ENCODE data around the gene RTL10.

Gene RTL10

GRCh38 chr22:19862619-19863246 lies 8.1 kb upstream of the RTL10 start:
- no peak for DNase-seq (ENCODE audit: low read depth in 2 of 2)

- DNase-seq (ENCODE audit: low read depth in 2 of 2) = no peak
Measured at GRCh38 chr22:19859861-19860510, 5.3 kb upstream of the RTL10 start.

- DNase-seq (ENCODE audit: low read depth in 2 of 2) = no peak
Measured at GRCh38 chr22:19857382-19857781, 2.7 kb upstream of the RTL10 start.

GRCh38 chr22:19855504-19856409 lies 1.1 kb upstream of the RTL10 start:
- peak; percentile 66 to 74 for DNase-seq (ENCODE audit: low read depth in 2 of 2)

GRCh38 chr22:19853879-19854777 lies 546 bp downstream of the RTL10 start:
- no peak for DNase-seq (ENCODE audit: low read depth in 2 of 2)

GRCh38 chr22:19853058-19853878 lies 1.4 kb downstream of the RTL10 start:
- DNase-seq (ENCODE audit: low read depth in 2 of 2) = no peak

DNA sequence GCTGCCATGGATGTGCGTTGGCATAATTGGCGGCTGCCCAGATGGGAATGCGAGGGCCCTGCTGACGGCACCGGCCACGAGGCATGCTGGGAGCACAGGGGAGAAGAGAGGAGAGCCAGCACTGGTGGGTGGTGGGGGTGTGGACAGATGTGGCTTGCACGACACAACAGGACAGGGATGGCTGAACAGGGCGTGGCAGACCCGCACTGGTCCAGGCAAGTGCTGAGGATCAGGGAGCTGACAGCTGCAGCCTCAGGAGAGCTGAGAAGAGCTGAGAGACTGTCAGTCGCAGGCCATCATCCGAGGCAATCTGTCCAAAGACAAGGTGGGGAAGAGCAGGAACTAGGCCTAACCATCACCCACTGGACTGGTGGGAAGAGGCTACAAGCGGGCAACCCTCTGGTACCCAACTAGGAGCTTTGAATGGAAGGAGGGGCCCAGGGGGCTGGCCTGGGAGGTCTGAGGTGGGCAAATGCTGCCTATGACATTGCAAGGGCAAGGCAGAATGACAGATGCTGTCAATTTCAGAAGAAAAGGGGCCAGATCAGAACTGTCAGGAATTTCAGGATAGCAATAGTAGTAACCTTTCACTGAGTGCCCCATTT lies 2.4 kb downstream of the RTL10 start:
- no peak for DNase-seq (ENCODE audit: low read depth in 2 of 2)

- DNase-seq (ENCODE audit: low read depth in 2 of 2) = no peak
Measured at GRCh38 chr22:19851291-19852176, 3.1 kb downstream of the RTL10 start.

DNA sequence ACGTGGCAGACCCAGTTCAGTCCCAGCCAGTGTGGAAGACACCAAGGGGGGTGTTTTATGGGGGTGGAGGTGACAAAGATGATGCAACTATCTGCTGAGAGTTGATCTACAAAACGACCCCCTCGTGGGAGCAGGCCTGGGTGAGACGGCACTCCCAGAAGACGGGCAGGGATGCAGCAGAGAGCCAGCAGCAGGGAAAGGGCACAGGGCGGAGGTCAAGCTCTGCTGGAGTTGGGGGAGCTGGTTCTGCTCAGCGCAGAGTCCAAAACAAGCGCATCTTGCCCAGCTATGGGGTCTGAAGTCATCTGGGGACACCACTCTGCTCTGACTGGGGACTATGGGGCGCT lies 3.9 kb downstream of the RTL10 start:
- DNase-seq (ENCODE audit: low read depth in 2 of 2) = no peak

- DNase-seq (ENCODE audit: low read depth in 2 of 2) = no peak
Measured at GRCh38 chr22:19849835-19850762, 4.6 kb downstream of the RTL10 start.

GRCh38 chr22:19848298-19849224 lies 6.1 kb downstream of the RTL10 start:
- DNase-seq (ENCODE audit: low read depth in 2 of 2) = no peak

GRCh38 chr22:19847345-19847632 lies 7.4 kb downstream of the RTL10 start:
- DNase-seq (ENCODE audit: low read depth in 2 of 2) = no peak

GRCh38 chr22:19846620-19847344 lies 7.9 kb downstream of the RTL10 start:
- DNase-seq (ENCODE audit: low read depth in 2 of 2) = no peak

DNA sequence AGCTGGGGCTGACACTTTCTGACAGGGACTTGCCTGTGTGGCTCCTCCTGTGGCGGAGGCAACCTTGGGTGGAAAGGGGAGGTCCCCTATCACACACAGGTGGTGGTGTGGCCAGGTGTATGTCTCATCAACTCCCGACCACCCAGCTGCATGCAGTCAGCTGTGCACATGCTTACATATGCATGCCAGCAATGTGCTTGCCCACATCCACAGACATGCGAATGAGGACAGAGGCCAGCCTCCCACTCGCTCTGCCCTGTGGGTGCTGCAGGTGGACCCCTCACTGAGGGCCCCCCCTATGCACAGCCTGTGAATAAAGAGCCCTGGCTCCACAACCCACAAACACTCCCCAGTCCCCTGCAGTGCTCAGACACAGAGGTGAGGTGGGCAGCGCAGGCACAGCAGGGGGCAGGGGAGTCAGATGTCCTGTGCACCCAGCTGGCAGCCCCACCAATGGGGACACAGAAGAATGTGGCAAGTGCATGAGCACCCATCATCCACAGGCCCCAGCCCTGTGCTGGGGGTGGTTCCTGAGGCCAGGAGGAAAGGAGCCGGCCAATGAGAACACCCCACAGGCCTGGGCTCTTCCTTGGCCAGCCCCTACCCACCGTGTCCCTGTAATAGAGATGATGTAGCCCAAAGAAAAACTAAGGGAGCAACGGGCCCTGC lies 9.5 kb downstream of the RTL10 start:
- DNase-seq (ENCODE audit: low read depth in 2 of 2) = no peak

- no peak for DNase-seq (ENCODE audit: low read depth in 2 of 2)
Measured at GRCh38 chr22:19844377-19845053, 10.2 kb downstream of the RTL10 start.
